Neural cell (in vitro differentiated cells): ENCODE results near the gene KIFAP3. TPM values are rescaled to one million over a fixed set of nuclear protein-coding genes. Genes with fewer than 3 reads are reported as not detected.

Source experiments
- H2AFZ ChIP-seq: fragments of 200-600, 300-800 bp; sonication (generic), shearing (Covaris generic); 2 replicates; pipeline ENCODE4 v1.6.0; 2014; ENCODE audit warnings: low read depth, mild to moderate bottlenecking, antibody characterized with exemption, low read length, moderate library complexity
- H3F3A ChIP-seq: fragments of 200-600 bp; shearing (Covaris generic); 2 replicates; pipeline ENCODE4 v1.6.1; 2016; ENCODE audit warnings: mild to moderate bottlenecking, moderate library complexity, mixed read lengths, antibody characterized with exemption, low read length; ENCODE audit not compliant: insufficient read depth, poor library complexity, severe bottlenecking
- H3K27ac ChIP-seq: fragments of 200-600, 300-800 bp; sonication (generic), shearing (Covaris generic); 2 replicates; pipeline ENCODE4 v1.5.1; 2014; ENCODE audit warnings: mild to moderate bottlenecking, low read length, moderate library complexity
- H3K27me3 ChIP-seq: fragments of 300-800, 200-600 bp; sonication (generic), shearing (Covaris generic); 2 replicates; pipeline ENCODE4 v1.6.0; 2014; ENCODE audit warnings: mild to moderate bottlenecking, low read depth, low read length, moderate library complexity; ENCODE audit not compliant: insufficient read depth
- H3K36me3 ChIP-seq: fragments of 300-800, 200-600 bp; sonication (generic), shearing (Covaris generic); 2 replicates; pipeline ENCODE4 v1.5.1; 2014; ENCODE audit warnings: mild to moderate bottlenecking, antibody characterized with exemption, low read length, moderate library complexity; ENCODE audit not compliant: insufficient read depth
- H3K4me2 ChIP-seq: fragments of 300-800, 200-600 bp; sonication (generic), shearing (Covaris generic); 2 replicates; pipeline ENCODE4 v1.6.0; 2014; ENCODE audit warnings: mild to moderate bottlenecking, low read length
- H3K4me3 ChIP-seq: fragments of 300-800, 200-600 bp; sonication (generic), shearing (Covaris generic); 2 replicates; pipeline ENCODE4 v1.5.1; 2014; ENCODE audit warnings: mild to moderate bottlenecking, low read length, moderate library complexity
- H3K79me2 ChIP-seq: fragments of 200-600 bp; shearing (Covaris generic); replicated peaks from 2 replicates; pipeline ENCODE4 v1.6.0; 2014; ENCODE audit warnings: mild to moderate bottlenecking, low read length, moderate library complexity; ENCODE audit not compliant: insufficient read depth
- H3K9ac ChIP-seq: fragments of 300-800, 200-600 bp; sonication (generic), shearing (Covaris generic); 2 replicates; pipeline ENCODE4 v1.6.1; 2016; ENCODE audit warnings: mild to moderate bottlenecking, low read length, mixed read lengths
- H3K9me2 ChIP-seq: fragments of 200-600 bp; shearing (Covaris generic); 2 replicates; pipeline ENCODE4 v1.6.1; 2016; ENCODE audit warnings: mild to moderate bottlenecking, low read length, mixed read lengths; ENCODE audit not compliant: insufficient read depth
- H3K9me3 ChIP-seq: fragments of 200-600, 300-800 bp; sonication (generic), shearing (Covaris generic); 2 replicates; pipeline ENCODE4 v1.6.1; 2016; ENCODE audit warnings: mild to moderate bottlenecking, mixed run types, low read length, moderate library complexity, mixed read lengths
- H4K20me1 ChIP-seq: fragments of 200-600 bp; shearing (Covaris generic); 2 replicates; pipeline ENCODE4 v1.6.1; 2016; ENCODE audit warnings: mild to moderate bottlenecking, mixed run types; ENCODE audit not compliant: insufficient read depth
- CTCF ChIP-seq: fragments of 450-650 bp; IDR thresholded peaks from 2 replicates; pipeline ENCODE4 v1.5.1; 2014; ENCODE audit warnings: antibody characterized with exemption, mild to moderate bottlenecking, moderate library complexity; ENCODE audit not compliant: poor library complexity, severe bottlenecking
- EP300 ChIP-seq: fragments of 450-650 bp; conservative IDR thresholded peaks from 2 replicates; pipeline ENCODE4 v1.6.1; 2014; ENCODE audit warnings: antibody characterized with exemption, mild to moderate bottlenecking, moderate library complexity; ENCODE audit not compliant: poor library complexity, severe bottlenecking
- EZH2 ChIP-seq: fragments of 200-600, 300-800 bp; shearing (Covaris generic), sonication (generic); IDR thresholded peaks from 2 replicates; pipeline ENCODE4 v1.6.1; 2014; ENCODE audit warnings: antibody characterized with exemption, low read length, borderline replicate concordance, mild to moderate bottlenecking; ENCODE audit not compliant: insufficient read depth, poor library complexity, severe bottlenecking
- MXI1 ChIP-seq: fragments of 450-650 bp; conservative IDR thresholded peaks from 2 replicates; pipeline ENCODE4 v1.6.1; 2014; ENCODE audit warnings: antibody characterized with exemption, mild to moderate bottlenecking; ENCODE audit not compliant: poor library complexity, severe bottlenecking
- POLR2AphosphoS5 ChIP-seq: IDR thresholded peaks from 2 replicates; pipeline ENCODE4 v1.6.1; 2012
- RAD21 ChIP-seq: fragments of 450-650 bp; conservative IDR thresholded peaks from 2 replicates; pipeline ENCODE4 v1.6.1; 2014; ENCODE audit warnings: antibody characterized with exemption, mild to moderate bottlenecking, moderate library complexity
- REST ChIP-seq: IDR thresholded peaks from 2 replicates; pipeline ENCODE4 v1.6.1; 2012; ENCODE audit warnings: borderline replicate concordance
- SMC3 ChIP-seq: fragments of 450-650 bp; conservative IDR thresholded peaks from 2 replicates; pipeline ENCODE4 v1.6.1; 2014; ENCODE audit warnings: antibody characterized with exemption, mild to moderate bottlenecking, moderate library complexity; ENCODE audit not compliant: poor library complexity
- TAF1 ChIP-seq: IDR thresholded peaks from 2 replicates; pipeline ENCODE4 v1.6.1; 2012; ENCODE audit warnings: low read depth
- polyA plus RNA-seq: library from polyadenylated mRNA; depleted of rRNA; stranded (reverse); fragments of >200 nt; gene quantifications from 2 replicates; pipeline ENCODE4 v1.2.3, GENCODE V29; 2014

The KIFAP3 gene
- polyA plus RNA-seq, 1 donor from 2014 or later: 256 TPM

GRCh38 chr1:169886422-169886821 lies 188.1 kb downstream of the KIFAP3 start:
- no peaks in the 10 kb centered on the region for H3K9me3 ChIP-seq
- peaks cover 4% of the 10 kb centered on the region for H3K36me3 ChIP-seq
- no peaks in the 10 kb centered on the region for H3K27me3 ChIP-seq
- peaks cover 6% of the 10 kb centered on the region for H3K79me2 ChIP-seq
- H3K4me2 ChIP-seq: no peak overlapping the region
- no peak overlapping the region for H3K27ac ChIP-seq
- H3K4me3 ChIP-seq: no peak overlapping the region
- H2AFZ ChIP-seq: no peak overlapping the region
- H3F3A ChIP-seq: no peaks in the 10 kb centered on the region
- H4K20me1 ChIP-seq: no peaks in the 10 kb centered on the region
- no peak for TF ChIP-seq SMC3
- TF ChIP-seq RAD21: no peak
- TF ChIP-seq EP300: no peak
- no peak for TF ChIP-seq REST
- TF ChIP-seq EZH2: no peak
- no peak for TF ChIP-seq TAF1
- H3K9me2 ChIP-seq: no peaks in the 10 kb centered on the region
- no peak overlapping the region for H3K9ac ChIP-seq

- no peak overlapping the region for H3K27ac ChIP-seq
- peaks cover 5% of the 10 kb centered on the region for H3K79me2 ChIP-seq
- no peak overlapping the region for H3K9ac ChIP-seq
- no peak overlapping the region for H2AFZ ChIP-seq
- H3K4me3 ChIP-seq: no peak overlapping the region
- TF ChIP-seq POLR2AphosphoS5: no peak
- no peak for TF ChIP-seq REST
- no peak for TF ChIP-seq SMC3
- no peak for TF ChIP-seq EZH2
- TF ChIP-seq MXI1: no peak
- no peak for TF ChIP-seq EP300
- TF ChIP-seq RAD21: no peak
- no peak for TF ChIP-seq CTCF
- TF ChIP-seq TAF1: no peak
- no peak overlapping the region for H3K4me2 ChIP-seq
- no peaks in the 10 kb centered on the region for H3F3A ChIP-seq
- no peaks in the 10 kb centered on the region for H3K9me3 ChIP-seq
- H3K36me3 ChIP-seq: peaks cover 4% of the 10 kb centered on the region
- no peaks in the 10 kb centered on the region for H3K9me2 ChIP-seq
- H3K27me3 ChIP-seq: no peaks in the 10 kb centered on the region
- H4K20me1 ChIP-seq: no peaks in the 10 kb centered on the region
Measured at GRCh38 chr1:169885207-169885606, 189.3 kb downstream of the KIFAP3 start.
